Measurements from ENCODE around the gene NCS1.

DNA sequence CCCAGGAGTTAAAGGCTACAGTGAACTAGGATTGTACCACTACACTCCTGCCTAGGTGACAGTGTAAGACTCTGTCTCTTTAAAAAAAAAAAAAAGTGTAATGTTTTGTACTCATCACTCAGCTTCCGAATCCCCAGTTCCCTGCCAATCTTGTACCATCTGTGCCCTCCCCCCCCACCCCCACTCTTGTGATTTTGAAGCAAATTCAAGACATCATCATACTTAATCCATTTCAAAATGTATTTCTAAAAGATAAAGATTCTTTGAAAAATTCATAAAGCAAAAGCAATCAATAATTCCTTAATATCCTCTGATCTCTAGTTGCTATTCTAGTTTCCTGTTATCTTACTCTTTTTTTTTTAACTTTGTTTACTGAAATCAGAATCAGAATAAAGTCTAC, 58.4 kb downstream of the NCS1 start:
- TF ChIP-seq CEBPB (IDR thresholded peaks at IDR 0.05) (no peak), TCF12 (IDR thresholded peaks at IDR 0.05; ENCODE audit: low read depth) (no peak), ZBTB7A (IDR thresholded peaks at IDR 0.05; ENCODE audit: low read depth) (no peak), TAF1 (IDR thresholded peaks at IDR 0.05; ENCODE audit: low read depth) (no peak), FOXM1 (IDR thresholded peaks at IDR 0.05; ENCODE audit: borderline replicate concordance, low read depth) (no peak), TEAD4 (IDR thresholded peaks at IDR 0.05) (no peak)
- TF ChIP-seq, protein P1, sequence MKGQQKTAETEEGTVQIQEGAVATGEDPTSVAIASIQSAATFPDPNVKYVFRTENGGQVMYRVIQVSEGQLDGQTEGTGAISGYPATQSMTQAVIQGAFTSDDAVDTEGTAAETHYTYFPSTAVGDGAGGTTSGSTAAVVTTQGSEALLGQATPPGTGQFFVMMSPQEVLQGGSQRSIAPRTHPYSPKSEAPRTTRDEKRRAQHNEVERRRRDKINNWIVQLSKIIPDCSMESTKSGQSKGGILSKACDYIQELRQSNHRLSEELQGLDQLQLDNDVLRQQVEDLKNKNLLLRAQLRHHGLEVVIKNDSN (IDR thresholded peaks at IDR 0.05): no peak
- TF ChIP-seq, protein P2, sequence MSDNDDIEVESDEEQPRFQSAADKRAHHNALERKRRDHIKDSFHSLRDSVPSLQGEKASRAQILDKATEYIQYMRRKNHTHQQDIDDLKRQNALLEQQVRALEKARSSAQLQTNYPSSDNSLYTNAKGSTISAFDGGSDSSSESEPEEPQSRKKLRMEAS (IDR thresholded peaks at IDR 0.05): no peak
- TF ChIP-seq, protein P3, sequence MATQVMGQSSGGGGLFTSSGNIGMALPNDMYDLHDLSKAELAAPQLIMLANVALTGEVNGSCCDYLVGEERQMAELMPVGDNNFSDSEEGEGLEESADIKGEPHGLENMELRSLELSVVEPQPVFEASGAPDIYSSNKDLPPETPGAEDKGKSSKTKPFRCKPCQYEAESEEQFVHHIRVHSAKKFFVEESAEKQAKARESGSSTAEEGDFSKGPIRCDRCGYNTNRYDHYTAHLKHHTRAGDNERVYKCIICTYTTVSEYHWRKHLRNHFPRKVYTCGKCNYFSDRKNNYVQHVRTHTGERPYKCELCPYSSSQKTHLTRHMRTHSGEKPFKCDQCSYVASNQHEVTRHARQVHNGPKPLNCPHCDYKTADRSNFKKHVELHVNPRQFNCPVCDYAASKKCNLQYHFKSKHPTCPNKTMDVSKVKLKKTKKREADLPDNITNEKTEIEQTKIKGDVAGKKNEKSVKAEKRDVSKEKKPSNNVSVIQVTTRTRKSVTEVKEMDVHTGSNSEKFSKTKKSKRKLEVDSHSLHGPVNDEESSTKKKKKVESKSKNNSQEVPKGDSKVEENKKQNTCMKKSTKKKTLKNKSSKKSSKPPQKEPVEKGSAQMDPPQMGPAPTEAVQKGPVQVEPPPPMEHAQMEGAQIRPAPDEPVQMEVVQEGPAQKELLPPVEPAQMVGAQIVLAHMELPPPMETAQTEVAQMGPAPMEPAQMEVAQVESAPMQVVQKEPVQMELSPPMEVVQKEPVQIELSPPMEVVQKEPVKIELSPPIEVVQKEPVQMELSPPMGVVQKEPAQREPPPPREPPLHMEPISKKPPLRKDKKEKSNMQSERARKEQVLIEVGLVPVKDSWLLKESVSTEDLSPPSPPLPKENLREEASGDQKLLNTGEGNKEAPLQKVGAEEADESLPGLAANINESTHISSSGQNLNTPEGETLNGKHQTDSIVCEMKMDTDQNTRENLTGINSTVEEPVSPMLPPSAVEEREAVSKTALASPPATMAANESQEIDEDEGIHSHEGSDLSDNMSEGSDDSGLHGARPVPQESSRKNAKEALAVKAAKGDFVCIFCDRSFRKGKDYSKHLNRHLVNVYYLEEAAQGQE (IDR thresholded peaks at IDR 0.05; ENCODE audit: low read depth): no peak

All from Ishikawa (cell line).